HL-60 (cell line): ENCODE results near the gene PPM1F.

Source experiments
- GABPA ChIP-seq: IDR thresholded peaks from 2 replicates; pipeline ENCODE4 v1.6.1; 2012; ENCODE audit warnings: low read depth
- TF ChIP-seq, protein P1 (sequence below): IDR thresholded peaks from one replicate; pipeline ENCODE4 v1.5.1; 2011; ENCODE audit warnings: low read length, control low read depth, inconsistent platforms; ENCODE audit not compliant: insufficient read depth
- TF ChIP-seq, protein P2 (sequence below): IDR thresholded peaks from 2 replicates; pipeline ENCODE4 v1.6.1; 2012; ENCODE audit warnings: low read depth; ENCODE audit not compliant: insufficient replicate concordance

DNA sequence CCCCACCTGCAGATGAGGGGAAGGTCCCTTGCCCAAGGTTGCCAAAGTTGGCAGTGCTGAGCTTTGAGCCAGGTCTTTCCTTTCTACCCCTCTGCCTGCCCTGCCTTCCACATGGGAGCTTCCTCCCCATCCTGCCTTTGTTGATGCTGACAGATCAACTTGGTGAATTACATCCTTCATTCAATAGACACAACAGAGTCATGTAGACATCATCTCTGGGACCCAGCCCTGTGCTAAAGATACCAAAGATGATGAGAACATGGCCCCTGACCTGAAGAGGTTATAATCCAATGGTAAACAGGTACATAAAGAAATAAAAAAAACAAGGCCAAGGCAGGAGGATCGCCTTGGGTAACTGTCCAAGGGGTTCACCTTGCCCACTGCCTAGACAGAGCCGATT lies 42.8 kb downstream of the PPM1F start:
- TF ChIP-seq, protein P1, sequence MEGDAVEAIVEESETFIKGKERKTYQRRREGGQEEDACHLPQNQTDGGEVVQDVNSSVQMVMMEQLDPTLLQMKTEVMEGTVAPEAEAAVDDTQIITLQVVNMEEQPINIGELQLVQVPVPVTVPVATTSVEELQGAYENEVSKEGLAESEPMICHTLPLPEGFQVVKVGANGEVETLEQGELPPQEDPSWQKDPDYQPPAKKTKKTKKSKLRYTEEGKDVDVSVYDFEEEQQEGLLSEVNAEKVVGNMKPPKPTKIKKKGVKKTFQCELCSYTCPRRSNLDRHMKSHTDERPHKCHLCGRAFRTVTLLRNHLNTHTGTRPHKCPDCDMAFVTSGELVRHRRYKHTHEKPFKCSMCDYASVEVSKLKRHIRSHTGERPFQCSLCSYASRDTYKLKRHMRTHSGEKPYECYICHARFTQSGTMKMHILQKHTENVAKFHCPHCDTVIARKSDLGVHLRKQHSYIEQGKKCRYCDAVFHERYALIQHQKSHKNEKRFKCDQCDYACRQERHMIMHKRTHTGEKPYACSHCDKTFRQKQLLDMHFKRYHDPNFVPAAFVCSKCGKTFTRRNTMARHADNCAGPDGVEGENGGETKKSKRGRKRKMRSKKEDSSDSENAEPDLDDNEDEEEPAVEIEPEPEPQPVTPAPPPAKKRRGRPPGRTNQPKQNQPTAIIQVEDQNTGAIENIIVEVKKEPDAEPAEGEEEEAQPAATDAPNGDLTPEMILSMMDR = no peak
- TF ChIP-seq GABPA = no peak
- TF ChIP-seq, protein P2, sequence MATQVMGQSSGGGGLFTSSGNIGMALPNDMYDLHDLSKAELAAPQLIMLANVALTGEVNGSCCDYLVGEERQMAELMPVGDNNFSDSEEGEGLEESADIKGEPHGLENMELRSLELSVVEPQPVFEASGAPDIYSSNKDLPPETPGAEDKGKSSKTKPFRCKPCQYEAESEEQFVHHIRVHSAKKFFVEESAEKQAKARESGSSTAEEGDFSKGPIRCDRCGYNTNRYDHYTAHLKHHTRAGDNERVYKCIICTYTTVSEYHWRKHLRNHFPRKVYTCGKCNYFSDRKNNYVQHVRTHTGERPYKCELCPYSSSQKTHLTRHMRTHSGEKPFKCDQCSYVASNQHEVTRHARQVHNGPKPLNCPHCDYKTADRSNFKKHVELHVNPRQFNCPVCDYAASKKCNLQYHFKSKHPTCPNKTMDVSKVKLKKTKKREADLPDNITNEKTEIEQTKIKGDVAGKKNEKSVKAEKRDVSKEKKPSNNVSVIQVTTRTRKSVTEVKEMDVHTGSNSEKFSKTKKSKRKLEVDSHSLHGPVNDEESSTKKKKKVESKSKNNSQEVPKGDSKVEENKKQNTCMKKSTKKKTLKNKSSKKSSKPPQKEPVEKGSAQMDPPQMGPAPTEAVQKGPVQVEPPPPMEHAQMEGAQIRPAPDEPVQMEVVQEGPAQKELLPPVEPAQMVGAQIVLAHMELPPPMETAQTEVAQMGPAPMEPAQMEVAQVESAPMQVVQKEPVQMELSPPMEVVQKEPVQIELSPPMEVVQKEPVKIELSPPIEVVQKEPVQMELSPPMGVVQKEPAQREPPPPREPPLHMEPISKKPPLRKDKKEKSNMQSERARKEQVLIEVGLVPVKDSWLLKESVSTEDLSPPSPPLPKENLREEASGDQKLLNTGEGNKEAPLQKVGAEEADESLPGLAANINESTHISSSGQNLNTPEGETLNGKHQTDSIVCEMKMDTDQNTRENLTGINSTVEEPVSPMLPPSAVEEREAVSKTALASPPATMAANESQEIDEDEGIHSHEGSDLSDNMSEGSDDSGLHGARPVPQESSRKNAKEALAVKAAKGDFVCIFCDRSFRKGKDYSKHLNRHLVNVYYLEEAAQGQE = no peak
